MCF 10A (cell line): ENCODE measurements around the gene FBXL20. TPM values are rescaled to one million over a fixed set of nuclear protein-coding genes. Genes with fewer than 3 reads are reported as not detected.

Experiments used
- BruUV-seq: library from RNA; stranded (reverse); fragments of 400-500 nt; replicated peaks from 2 replicates; lab custom pipeline; 2021; lab: Mats Ljungman, UMichigan
- CTCF ChIA-PET: fragments of 300-600 bp; sonication (Branson Sonifier 250); formaldehyde crosslinking; extraction: SDS; loops from one replicate; lab custom pipeline; 2021; ENCODE audit warnings: antibody characterized with exemption, inconsistent platforms; lab: Yijun Ruan, JAX
- POLR2A ChIA-PET: fragments of 300-600, 350-650 bp; sonication (Branson Sonifier 250); formaldehyde crosslinking; extraction: SDS; loops from one replicate; lab custom pipeline; 2020; ENCODE audit warnings: antibody characterized with exemption, inconsistent platforms; lab: Yijun Ruan, JAX
- DNase-seq: peaks from one replicate; pipeline ENCODE4 v3.0.0-alpha.2; 2018; ENCODE audit not compliant: unreplicated experiment
- H3K27ac Mint-ChIP-seq: one replicate; pipeline ENCODE4 v1.8.0; 2022; ENCODE audit warnings: mild to moderate bottlenecking, low read depth, mixed read lengths; ENCODE audit not compliant: unreplicated experiment
- H3K27me3 Mint-ChIP-seq: one replicate; pipeline ENCODE4 v1.8.0; 2022; ENCODE audit warnings: mixed read lengths; ENCODE audit not compliant: insufficient read depth, unreplicated experiment
- H3K36me3 Mint-ChIP-seq: one replicate; pipeline ENCODE4 v1.8.0; 2022; ENCODE audit warnings: mild to moderate bottlenecking, moderate library complexity, mixed read lengths; ENCODE audit not compliant: insufficient read depth, unreplicated experiment
- H3K4me1 Mint-ChIP-seq: one replicate; pipeline ENCODE4 v1.8.0; 2022; ENCODE audit warnings: mixed read lengths; ENCODE audit not compliant: insufficient read depth, unreplicated experiment
- H3K4me3 Mint-ChIP-seq: one replicate; pipeline ENCODE4 v1.8.0; 2022; ENCODE audit warnings: mild to moderate bottlenecking, moderate library complexity, mixed read lengths; ENCODE audit not compliant: unreplicated experiment
- H3K9me3 Mint-ChIP-seq: one replicate; pipeline ENCODE4 v1.8.0; 2022; ENCODE audit warnings: mixed read lengths; ENCODE audit not compliant: unreplicated experiment
- CTCF ChIP-seq: fragments of 200-600 bp; IDR thresholded peaks from one replicate; pipeline ENCODE4 v1.8.0; 2022; ENCODE audit warnings: antibody characterized with exemption, mild to moderate bottlenecking; ENCODE audit not compliant: unreplicated experiment
- intact Hi-C: fragments of 100-400 bp; cut with micrococcal nuclease; formaldehyde crosslinking; loops from 2 replicates; pipeline ENCODE4 v1.14.1; 2022
- total RNA-seq: library from RNA; stranded (reverse); gene quantifications from 2 replicates; pipeline ENCODE4 v1.2.3, GENCODE V29; 2022

The FBXL20 gene
- total RNA-seq, 1 experiment from 2014 or later, result 13.4 TPM

DNA sequence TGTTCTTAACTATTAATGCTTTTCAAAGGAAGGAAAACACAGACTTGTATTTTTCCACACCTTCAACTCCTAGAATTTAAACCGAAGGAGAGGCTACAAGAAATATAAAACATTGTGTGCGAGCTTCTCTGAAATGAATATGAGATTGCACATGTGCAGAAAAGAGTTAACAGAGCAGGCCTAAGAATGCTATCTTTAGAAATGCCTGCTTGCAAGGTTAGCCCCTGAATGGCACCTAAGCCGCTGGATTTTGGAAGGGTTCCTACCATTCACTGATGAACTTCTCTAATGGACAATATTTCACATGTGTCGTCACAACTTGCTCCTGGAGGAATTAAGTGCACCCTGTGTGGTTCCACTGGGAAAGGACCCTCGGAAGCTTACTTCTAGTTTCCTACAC, 69.3 kb downstream of the FBXL20 start:
- Mint-ChIP-seq H3K4me3 (no peak overlapping the region), H3K9me3 (no peaks in the 10 kb centered on the region), H3K36me3 (peaks cover 30% of the 10 kb centered on the region), H3K27ac (no peak overlapping the region), H3K4me1 (no peaks in the 10 kb centered on the region), H3K27me3 (no peaks in the 10 kb centered on the region)
- ChIA-PET CTCF (no interaction called here), POLR2A (no interaction called here)
- intact Hi-C loops, result no loop called here
- no peak for DNase-seq
- no TSS peak for BruUV-seq
- no peak for TF ChIP-seq CTCF

- H3K27ac Mint-ChIP-seq, result no peak overlapping the region
- no peaks in the 10 kb centered on the region for H3K9me3 Mint-ChIP-seq
- TF ChIP-seq CTCF, result no peak
- no TSS peak for BruUV-seq
- peaks cover 13% of the 10 kb centered on the region for H3K36me3 Mint-ChIP-seq
- CTCF ChIA-PET, result no interaction called here
- H3K4me1 Mint-ChIP-seq, result no peaks in the 10 kb centered on the region
- intact Hi-C loops, result no loop called here
- no peaks in the 10 kb centered on the region for H3K27me3 Mint-ChIP-seq
- DNase-seq, result no peak
- POLR2A ChIA-PET, result interaction anchor here (0.7 kb wide), 1 partner anchor 78 kb away, joined by 4 read pairs; no protein-coding TSS in a partner anchor
- no peak overlapping the region for H3K4me3 Mint-ChIP-seq
These were observed 72.6 kb downstream of the FBXL20 start for GRCh38 chr17:39328815-39329214.

DNA sequence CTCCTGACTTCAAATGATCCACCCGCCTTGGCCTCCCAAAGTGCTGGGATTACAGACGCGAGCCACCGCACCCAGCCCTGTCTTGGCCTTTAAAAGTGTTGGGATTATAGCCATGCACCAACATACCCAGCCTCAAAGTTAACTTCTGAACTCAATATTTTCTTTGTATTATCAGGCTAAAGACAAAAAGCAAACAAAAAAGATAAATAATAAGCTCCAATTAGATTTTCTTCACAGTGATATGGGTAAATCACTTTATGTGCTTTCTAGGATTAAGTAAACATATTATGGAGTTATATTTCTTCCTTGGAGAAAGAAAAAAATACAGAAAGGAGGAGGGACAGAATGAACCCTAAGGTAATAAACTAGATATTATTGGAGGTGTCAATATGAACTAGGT, 74.3 kb downstream of the FBXL20 start:
- CTCF ChIA-PET, result interaction anchor here (0.6 to 0.7 kb wide), 3 partner anchors 8 to 524 kb away, joined by 3 read pairs; no protein-coding TSS in a partner anchor
- no peak for TF ChIP-seq CTCF
- DNase-seq, result no peak
- intact Hi-C loops, result no loop called here
- no TSS peak for BruUV-seq
- no peaks in the 10 kb centered on the region for H3K36me3 Mint-ChIP-seq
- POLR2A ChIA-PET, result interaction anchor here (0.7 kb wide), 1 partner anchor 26 kb away, joined by 3 read pairs; no protein-coding TSS in a partner anchor
- no peaks in the 10 kb centered on the region for H3K4me1 Mint-ChIP-seq
- H3K9me3 Mint-ChIP-seq, result no peaks in the 10 kb centered on the region
- no peak overlapping the region for H3K27ac Mint-ChIP-seq
- no peaks in the 10 kb centered on the region for H3K27me3 Mint-ChIP-seq
- H3K4me3 Mint-ChIP-seq, result no peak overlapping the region

- Mint-ChIP-seq H3K27me3 (no peaks in the 10 kb centered on the region), H3K4me1 (no peaks in the 10 kb centered on the region), H3K4me3 (no peak overlapping the region), H3K36me3 (no peaks in the 10 kb centered on the region), H3K9me3 (no peaks in the 10 kb centered on the region), H3K27ac (no peak overlapping the region)
- intact Hi-C loops, result no loop called here
- ChIA-PET CTCF (no interaction called here), POLR2A (no interaction called here)
- BruUV-seq, result no TSS peak
- TF ChIP-seq CTCF, result no peak
- DNase-seq, result no peak
These were observed 75.7 kb downstream of the FBXL20 start for GRCh38 chr17:39325528-39326240.
